PC-9 (cell line): ENCODE data around the gene TMEM131L. TPM values are rescaled to one million over a fixed set of nuclear protein-coding genes. Genes with fewer than 3 reads are reported as not detected.

Experiments used
- BruUV-seq: library from RNA; stranded (reverse); fragments of 400-500 nt; replicated peaks from 2 replicates; lab custom pipeline; 2021; lab: Mats Ljungman, UMichigan
- CTCF ChIA-PET: fragments of 300-600 bp; sonication (Branson Sonifier 250); formaldehyde crosslinking; loops from one replicate; lab custom pipeline; 2022; ENCODE audit warnings: antibody characterized with exemption; lab: Charles Lee
- POLR2A ChIA-PET: fragments of 300-600 bp; sonication (Branson Sonifier 250); formaldehyde crosslinking; loops from one replicate; lab custom pipeline; 2022; ENCODE audit warnings: antibody characterized with exemption; ENCODE audit not compliant: unreplicated experiment; lab: Charles Lee
- DNase-seq, 2 experiments: peaks; one replicate each; pipeline versions ENCODE4 v3.0.0 to v3.0.0-alpha.2; 2015 to 2022; ENCODE audit warnings: mixed read lengths in 1 of 2
- H2AFZ ChIP-seq: fragments of 200-600 bp; sonication (generic); 2 replicates; pipeline ENCODE4 v1.8.1; 2017; ENCODE audit warnings: antibody characterized with exemption
- H3F3A ChIP-seq: fragments of 200-600 bp; sonication (generic); 2 replicates; pipeline ENCODE4 v1.8.1; 2017; ENCODE audit warnings: antibody characterized with exemption, mild to moderate bottlenecking, low read depth; ENCODE audit not compliant: insufficient read depth
- H3K27ac ChIP-seq: fragments of 200-600 bp; sonication (generic); 2 replicates; pipeline ENCODE4 v1.6.1; 2016; ENCODE audit warnings: mixed run types
- H3K27me3 ChIP-seq: fragments of 200-600 bp; sonication (generic); 2 replicates; pipeline ENCODE4 v1.6.1; 2016; ENCODE audit warnings: low read depth, mixed run types; ENCODE audit not compliant: insufficient read depth
- H3K36me3 ChIP-seq: fragments of 200-600 bp; sonication (generic); 2 replicates; pipeline ENCODE4 v1.6.1; 2016; ENCODE audit warnings: low read depth, mixed run types
- H3K4me1 ChIP-seq: fragments of 200-600 bp; sonication (generic); replicated peaks from 2 replicates; pipeline ENCODE4 v1.6.1; 2016; ENCODE audit warnings: mixed run types; ENCODE audit not compliant: insufficient read depth
- H3K4me2 ChIP-seq: fragments of 200-600 bp; sonication (generic); 2 replicates; pipeline ENCODE4 v1.6.1; 2017; ENCODE audit warnings: mixed run types
- H3K4me3 ChIP-seq: fragments of 200-600 bp; sonication (generic); 2 replicates; pipeline ENCODE4 v1.6.1; 2016; ENCODE audit warnings: mixed run types
- H3K79me2 ChIP-seq: fragments of 200-600 bp; sonication (generic); 2 replicates; pipeline ENCODE4 v1.6.1; 2017; ENCODE audit warnings: low read depth, mixed run types
- H3K9me2 ChIP-seq: fragments of 200-600 bp; sonication (generic); 2 replicates; pipeline ENCODE4 v1.8.1; 2017; ENCODE audit warnings: mild to moderate bottlenecking; ENCODE audit not compliant: insufficient read depth
- H3K9me3 ChIP-seq: fragments of 200-600 bp; sonication (generic); 2 replicates; pipeline ENCODE4 v1.8.1; 2016; ENCODE audit warnings: low read depth; ENCODE audit not compliant: insufficient read depth
- H4K20me1 ChIP-seq: fragments of 200-600 bp; sonication (generic); 2 replicates; pipeline ENCODE4 v1.8.1; 2017; ENCODE audit not compliant: insufficient read depth
- EZH2 ChIP-seq: fragments of 200-600 bp; sonication (generic); IDR thresholded peaks from 2 replicates; pipeline ENCODE4 v1.8.0; 2017; ENCODE audit warnings: antibody characterized with exemption, low read depth
- intact Hi-C: fragments of 100-400 bp; cut with micrococcal nuclease; formaldehyde crosslinking; loops from one replicate; pipeline ENCODE4 v1.10.0; 2022; ENCODE audit not compliant: unreplicated experiment
- total RNA-seq: library from RNA; stranded (reverse); gene quantifications from 2 replicates; pipeline ENCODE4 v1.2.3, GENCODE V29; 2021
- TF ChIP-seq, protein P1 (sequence below): fragments of 200-600 bp; sonication (generic); conservative IDR thresholded peaks from 2 replicates; pipeline ENCODE4 v1.6.1; 2017; ENCODE audit warnings: mixed run types, antibody characterized with exemption, mild to moderate bottlenecking, moderate library complexity

The TMEM131L gene
- total RNA-seq, 1 experiment from 2014 or later, result 3.8 TPM

DNA sequence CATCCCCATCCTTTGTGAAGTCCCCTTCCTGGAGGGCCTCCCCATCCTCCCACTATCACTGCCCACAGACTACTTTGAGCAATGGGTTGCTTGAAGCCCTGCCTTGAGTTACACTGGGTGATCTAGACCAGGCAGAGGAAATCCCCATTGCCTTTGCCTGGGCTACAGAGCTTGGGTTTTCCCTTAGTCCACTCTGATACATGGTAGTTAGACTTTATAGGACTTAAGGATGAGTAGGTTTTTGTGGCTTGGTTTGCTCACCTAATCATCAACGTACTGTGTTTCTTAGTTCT lies 56.6 kb downstream of the TMEM131L start:
- POLR2A ChIA-PET, result no interaction called here
- Histone ChIP-seq H4K20me1 (no peaks in the 10 kb centered on the region), H3K9me2 (no peaks in the 10 kb centered on the region), H3K4me2 (no peak overlapping the region), H3K9me3 (no peaks in the 10 kb centered on the region), H3K27me3 (no peaks in the 10 kb centered on the region), H3F3A (no peaks in the 10 kb centered on the region), H3K4me1 (no peaks in the 10 kb centered on the region), H3K36me3 (no peaks in the 10 kb centered on the region), H3K27ac (no peak overlapping the region), H2AFZ (no peak overlapping the region), H3K4me3 (no peak overlapping the region), H3K79me2 (no peaks in the 10 kb centered on the region)
- no TSS peak for BruUV-seq
- CTCF ChIA-PET, result no interaction called here
- intact Hi-C loops, result no loop called here
- TF ChIP-seq EZH2, result no peak
- TF ChIP-seq, protein P1, sequence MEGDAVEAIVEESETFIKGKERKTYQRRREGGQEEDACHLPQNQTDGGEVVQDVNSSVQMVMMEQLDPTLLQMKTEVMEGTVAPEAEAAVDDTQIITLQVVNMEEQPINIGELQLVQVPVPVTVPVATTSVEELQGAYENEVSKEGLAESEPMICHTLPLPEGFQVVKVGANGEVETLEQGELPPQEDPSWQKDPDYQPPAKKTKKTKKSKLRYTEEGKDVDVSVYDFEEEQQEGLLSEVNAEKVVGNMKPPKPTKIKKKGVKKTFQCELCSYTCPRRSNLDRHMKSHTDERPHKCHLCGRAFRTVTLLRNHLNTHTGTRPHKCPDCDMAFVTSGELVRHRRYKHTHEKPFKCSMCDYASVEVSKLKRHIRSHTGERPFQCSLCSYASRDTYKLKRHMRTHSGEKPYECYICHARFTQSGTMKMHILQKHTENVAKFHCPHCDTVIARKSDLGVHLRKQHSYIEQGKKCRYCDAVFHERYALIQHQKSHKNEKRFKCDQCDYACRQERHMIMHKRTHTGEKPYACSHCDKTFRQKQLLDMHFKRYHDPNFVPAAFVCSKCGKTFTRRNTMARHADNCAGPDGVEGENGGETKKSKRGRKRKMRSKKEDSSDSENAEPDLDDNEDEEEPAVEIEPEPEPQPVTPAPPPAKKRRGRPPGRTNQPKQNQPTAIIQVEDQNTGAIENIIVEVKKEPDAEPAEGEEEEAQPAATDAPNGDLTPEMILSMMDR, result no peak
- DNase-seq, result no peak

GRCh38 chr4:153523164-153523796 lies 57.1 kb downstream of the TMEM131L start:
- Histone ChIP-seq H3F3A (no peaks in the 10 kb centered on the region), H3K27ac (no peak overlapping the region), H3K27me3 (no peaks in the 10 kb centered on the region), H3K79me2 (no peaks in the 10 kb centered on the region), H3K36me3 (no peaks in the 10 kb centered on the region), H4K20me1 (no peaks in the 10 kb centered on the region), H3K4me2 (no peak overlapping the region), H3K4me3 (no peak overlapping the region), H3K4me1 (no peaks in the 10 kb centered on the region), H3K9me3 (no peaks in the 10 kb centered on the region), H3K9me2 (no peaks in the 10 kb centered on the region), H2AFZ (no peak overlapping the region)
- CTCF ChIA-PET, result no interaction called here
- POLR2A ChIA-PET, result interaction anchor here (0.7 kb wide), 1 partner anchor 26 kb away, joined by 13 read pairs; no protein-coding TSS in a partner anchor
- DNase-seq, result no peak
- intact Hi-C loops, result no loop called here
- BruUV-seq, result no TSS peak
- TF ChIP-seq EZH2, result no peak
- TF ChIP-seq, protein P1, result no peak

- Histone ChIP-seq H3K9me2 (no peaks in the 10 kb centered on the region), H4K20me1 (no peaks in the 10 kb centered on the region), H3K9me3 (no peaks in the 10 kb centered on the region), H3K79me2 (no peaks in the 10 kb centered on the region), H3F3A (no peaks in the 10 kb centered on the region), H3K4me3 (no peak overlapping the region), H3K27ac (no peak overlapping the region), H2AFZ (no peak overlapping the region), H3K4me1 (no peaks in the 10 kb centered on the region), H3K4me2 (no peak overlapping the region), H3K36me3 (no peaks in the 10 kb centered on the region), H3K27me3 (no peaks in the 10 kb centered on the region)
- TF ChIP-seq EZH2, result no peak
- TF ChIP-seq, protein P1, result no peak
- CTCF ChIA-PET, result interaction anchor here (0.6 kb wide), 2 partner anchors 179 to 1256 kb away, joined by 4 read pairs; partner anchors contain the start of gene MND1
- no peak for DNase-seq
- BruUV-seq, result no TSS peak
- intact Hi-C loops, result no loop called here
- POLR2A ChIA-PET, result interaction anchor here (0.7 kb wide), 1 partner anchor 27 kb away, joined by 13 read pairs; no protein-coding TSS in a partner anchor
Observed at GRCh38 chr4:153523941-153524386, 57.8 kb downstream of the TMEM131L start.
